HG03097 (cell line): Measurements from ENCODE around the gene GOLGA1.
A peak's percentile ranks its signal among the peaks of the same experiment; 100 is the strongest.
"Not testable (repeated sequence)": the region's sequence is repeated elsewhere in the genome, so short reads cannot be mapped to it uniquely, and the experiment has no call there.

Source experiments
- ATAC-seq: cut with Tn5 transposase; IDR thresholded peaks from one replicate; pipeline ENCODE4 v1.9.1; 2021; ENCODE audit not compliant: unreplicated experiment, low FRiP score

The GOLGA1 gene, protein sequence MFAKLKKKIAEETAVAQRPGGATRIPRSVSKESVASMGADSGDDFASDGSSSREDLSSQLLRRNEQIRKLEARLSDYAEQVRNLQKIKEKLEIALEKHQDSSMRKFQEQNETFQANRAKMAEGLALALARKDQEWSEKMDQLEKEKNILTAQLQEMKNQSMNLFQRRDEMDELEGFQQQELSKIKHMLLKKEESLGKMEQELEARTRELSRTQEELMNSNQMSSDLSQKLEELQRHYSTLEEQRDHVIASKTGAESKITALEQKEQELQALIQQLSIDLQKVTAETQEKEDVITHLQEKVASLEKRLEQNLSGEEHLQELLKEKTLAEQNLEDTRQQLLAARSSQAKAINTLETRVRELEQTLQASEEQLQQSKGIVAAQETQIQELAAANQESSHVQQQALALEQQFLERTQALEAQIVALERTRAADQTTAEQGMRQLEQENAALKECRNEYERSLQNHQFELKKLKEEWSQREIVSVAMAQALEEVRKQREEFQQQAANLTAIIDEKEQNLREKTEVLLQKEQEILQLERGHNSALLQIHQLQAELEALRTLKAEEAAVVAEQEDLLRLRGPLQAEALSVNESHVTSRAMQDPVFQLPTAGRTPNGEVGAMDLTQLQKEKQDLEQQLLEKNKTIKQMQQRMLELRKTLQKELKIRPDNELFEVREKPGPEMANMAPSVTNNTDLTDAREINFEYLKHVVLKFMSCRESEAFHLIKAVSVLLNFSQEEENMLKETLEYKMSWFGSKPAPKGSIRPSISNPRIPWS

DNA sequence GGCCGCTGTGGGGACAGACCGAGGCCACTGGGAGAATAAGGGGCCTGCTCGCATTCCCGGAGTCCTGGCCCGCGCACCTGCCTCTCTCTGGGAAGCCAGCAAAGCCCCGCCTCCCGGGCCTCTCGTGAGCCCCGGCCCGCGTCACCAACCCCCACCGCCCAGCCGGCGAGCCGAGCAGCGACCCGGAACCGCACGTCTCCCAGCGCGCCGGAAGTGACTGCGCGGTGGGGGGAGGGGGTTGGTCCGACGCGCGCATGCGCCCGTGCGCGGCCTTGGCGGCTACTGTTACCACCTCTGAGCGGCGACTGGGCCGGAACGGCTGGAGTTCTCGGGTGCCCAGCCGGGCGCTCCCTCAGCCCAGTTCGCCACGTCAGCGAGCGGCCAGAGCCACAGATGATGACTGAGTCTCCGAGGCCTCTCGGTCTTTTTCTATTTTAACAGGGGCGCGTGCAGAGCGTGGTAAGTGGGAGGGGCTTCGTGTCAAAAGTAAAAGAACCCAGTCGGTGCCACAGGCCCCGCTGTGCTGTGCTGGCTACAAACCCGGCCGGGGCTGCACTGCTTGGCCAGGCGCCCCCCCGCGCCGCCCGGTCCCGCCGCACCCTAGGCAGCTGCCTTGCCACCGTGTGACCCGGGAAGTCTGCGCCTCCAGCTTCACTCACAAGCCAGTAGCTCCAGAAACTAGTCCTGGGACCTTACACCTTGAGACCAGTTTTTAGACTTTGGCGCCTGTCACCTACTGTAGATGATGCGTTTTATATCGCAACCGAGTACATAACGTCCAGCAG, at the start of gene GOLGA1:
GOLGA1 (minus strand) TSS at position 190 of the 785 bp plus-strand sequence. CDS start 2,372 bp downstream, outside the sequence.
- peak; percentile 79 for ATAC-seq

GRCh38 chr9:124983698-124984097, 42.8 kb upstream of the GOLGA1 start:
- no peak for ATAC-seq

- no peak for ATAC-seq
These were observed 39.5 kb upstream of the GOLGA1 start for GRCh38 chr9:124980431-124980830.

- no peak for ATAC-seq
These were observed 34.2 kb upstream of the GOLGA1 start for GRCh38 chr9:124975131-124975530.

DNA sequence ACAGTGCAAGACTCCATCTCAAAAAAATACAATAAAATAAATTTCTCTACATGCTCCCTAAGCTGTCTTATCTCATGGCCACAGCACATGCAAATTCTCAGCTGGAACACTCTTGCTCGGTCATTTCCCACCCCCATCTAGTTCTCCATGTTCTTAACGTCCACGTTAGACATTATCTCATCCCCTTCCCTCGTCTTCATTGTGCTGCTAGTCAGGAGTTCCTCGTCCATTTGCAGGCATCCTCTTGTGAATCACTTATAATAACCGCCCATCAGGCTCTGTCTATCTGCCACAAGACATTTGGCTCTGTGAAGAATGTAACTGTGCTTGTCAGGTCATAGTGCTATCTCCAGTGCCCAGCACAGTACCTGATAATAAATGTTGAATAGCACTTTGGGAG, 32.9 kb upstream of the GOLGA1 start:
- ATAC-seq = no peak

GRCh38 chr9:124972241-124972770, 31.4 kb upstream of the GOLGA1 start:
- no peak for ATAC-seq

DNA sequence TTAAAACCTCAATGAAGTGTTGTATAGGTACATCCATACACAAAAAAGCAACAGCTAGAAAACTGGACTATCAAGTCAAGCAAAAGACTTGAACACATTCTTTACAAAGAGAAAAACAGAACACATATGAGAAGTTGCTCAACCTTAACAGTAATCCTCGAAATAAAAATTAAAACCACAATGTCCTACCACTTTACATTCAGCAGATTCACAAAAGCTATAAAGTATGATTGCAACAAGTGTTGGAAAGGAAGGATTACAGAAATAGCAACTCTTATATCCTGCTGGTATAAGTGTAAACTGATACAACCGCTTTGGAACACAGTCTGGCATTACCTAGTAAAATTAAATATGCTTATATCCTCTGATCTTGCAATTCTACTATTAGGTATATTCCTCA, 28.5 kb upstream of the GOLGA1 start:
- no peak for ATAC-seq

GRCh38 chr9:124968238-124968637, 27.4 kb upstream of the GOLGA1 start:
- ATAC-seq = no peak

DNA sequence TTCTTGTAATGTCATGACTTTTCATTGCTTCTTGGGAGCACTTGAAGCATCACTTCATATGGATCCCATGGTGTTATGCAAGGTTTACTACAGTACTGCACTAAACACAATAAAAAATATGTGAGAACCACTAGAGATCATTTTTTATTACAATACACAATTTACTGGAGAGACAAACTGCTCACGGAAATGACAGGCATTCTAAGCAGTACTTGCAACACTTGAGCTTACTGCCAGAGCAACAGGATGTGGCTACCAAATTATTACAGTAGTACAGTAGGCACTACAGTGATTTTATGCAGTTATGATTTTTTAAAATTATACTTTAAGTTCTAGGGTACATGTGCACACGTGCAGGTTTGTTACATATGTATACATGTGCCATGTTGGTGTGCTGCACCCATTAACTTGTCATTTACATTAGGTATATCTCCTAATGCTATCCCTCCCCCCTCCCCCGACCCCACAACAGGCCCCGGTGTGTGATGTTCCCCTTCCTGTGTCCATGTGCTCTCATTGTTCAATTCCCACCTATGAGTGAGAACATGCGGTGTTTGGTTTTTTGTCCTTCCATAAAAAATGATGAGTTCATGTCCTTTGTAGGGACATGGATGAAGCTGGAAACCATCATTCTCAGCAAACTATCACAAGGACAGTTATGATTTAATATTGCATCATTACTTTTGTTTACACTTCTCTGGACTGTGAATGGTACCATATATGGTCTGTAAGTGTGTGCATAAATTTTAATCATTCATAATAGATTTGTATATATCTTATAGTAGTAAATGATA, 25.1 kb upstream of the GOLGA1 start:
- not testable (repeated sequence) for ATAC-seq

DNA sequence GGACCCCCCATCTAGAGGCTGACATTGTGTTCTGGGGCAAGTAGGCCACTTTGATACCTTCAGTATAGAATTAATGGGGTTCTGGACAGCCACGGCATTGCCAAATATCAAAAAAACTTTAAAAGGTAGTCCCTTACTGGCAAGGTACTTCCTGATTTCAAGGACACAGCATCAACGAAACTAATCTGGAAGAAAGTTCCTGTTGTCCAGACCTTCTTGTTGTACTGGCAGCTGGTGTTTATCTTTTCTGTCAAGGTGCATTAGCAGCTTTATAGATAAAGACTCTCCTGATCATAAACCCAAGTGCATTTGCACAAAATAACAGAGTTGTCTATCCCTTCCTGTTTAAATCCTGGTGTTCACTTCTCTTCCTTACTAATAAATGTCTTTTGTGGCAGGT, 23.7 kb upstream of the GOLGA1 start:
- ATAC-seq = no peak

GRCh38 chr9:124964056-124964455, 23.2 kb upstream of the GOLGA1 start:
- ATAC-seq = no peak

DNA sequence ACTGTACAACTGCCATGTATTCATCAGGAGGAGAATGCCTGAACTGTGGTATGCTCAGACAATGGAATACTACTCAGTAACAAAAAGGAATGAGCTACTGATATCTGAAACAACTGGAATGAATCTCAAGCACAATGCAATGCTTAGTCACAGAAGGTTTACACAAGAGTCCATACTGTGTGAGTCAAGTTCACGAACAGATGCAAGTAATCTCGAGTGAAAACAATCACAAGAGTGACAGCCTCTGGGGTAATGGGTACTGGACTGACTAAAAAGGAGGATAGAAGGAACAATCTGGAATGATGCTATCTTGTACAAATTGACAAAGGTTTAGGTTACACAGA, 19.5 kb upstream of the GOLGA1 start:
- ATAC-seq = no peak

- ATAC-seq = not testable (repeated sequence)
These were observed 19.0 kb upstream of the GOLGA1 start for GRCh38 chr9:124959671-124960408.

DNA sequence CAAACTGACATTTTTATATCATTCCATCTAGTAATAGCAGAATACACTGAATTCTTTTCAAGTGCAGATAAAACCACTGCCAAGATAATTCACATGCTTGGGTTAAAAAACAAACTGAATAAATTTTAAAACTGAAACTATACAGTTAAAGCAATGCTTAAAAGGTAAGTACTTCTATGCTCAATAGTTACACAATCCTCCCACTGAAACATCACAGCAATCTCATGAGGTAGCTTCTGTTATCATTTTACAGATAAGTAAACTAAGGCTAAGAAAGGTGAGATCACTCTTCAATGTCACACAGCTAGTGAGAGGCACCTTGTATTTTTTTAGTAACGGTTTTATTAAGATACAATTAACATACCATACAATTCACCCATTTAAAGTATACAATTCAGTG, 13.4 kb upstream of the GOLGA1 start:
- ATAC-seq = no peak

GRCh38 chr9:124950050-124950718, 9.3 kb upstream of the GOLGA1 start:
- no peak for ATAC-seq

- ATAC-seq = no peak
These were observed 8.5 kb upstream of the GOLGA1 start for GRCh38 chr9:124949387-124949786.

DNA sequence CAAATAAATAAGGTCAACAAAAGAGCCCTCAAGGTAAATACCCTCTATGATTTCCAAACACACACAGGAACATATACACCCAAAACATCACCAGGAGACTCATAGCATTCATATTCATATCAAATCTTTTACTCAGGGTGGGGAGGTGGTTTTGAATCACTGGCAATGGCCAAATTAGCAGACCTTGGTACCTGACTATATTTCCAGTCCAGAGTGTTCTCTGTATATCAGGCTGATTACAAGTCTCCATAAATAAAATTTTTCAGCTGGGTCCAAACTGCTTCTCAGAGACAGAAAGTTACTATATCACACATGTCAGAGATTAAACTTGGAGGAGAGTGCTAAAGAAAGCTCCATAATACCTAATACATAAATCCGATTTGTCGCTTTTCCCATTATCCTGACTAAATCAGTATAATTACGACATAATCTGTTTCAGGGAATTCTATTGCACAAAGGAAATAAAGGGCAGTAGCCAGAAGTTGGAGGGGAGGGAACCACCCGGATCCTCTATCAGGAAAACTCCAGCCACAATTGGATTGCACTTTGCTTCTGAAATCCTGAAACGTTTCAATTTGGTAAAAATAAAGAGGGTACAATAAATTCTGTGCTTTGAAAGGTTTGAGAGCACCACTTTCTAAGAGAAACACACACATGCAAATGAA, 7.0 kb upstream of the GOLGA1 start:
- no peak for ATAC-seq

GRCh38 chr9:124946167-124946566, 5.3 kb upstream of the GOLGA1 start:
- no peak for ATAC-seq
